NCI-H524 (cell line): Measurements from ENCODE around the gene SIDT2.
"Not testable (repeated sequence)": the region's sequence is repeated elsewhere in the genome, so short reads cannot be mapped to it uniquely, and the experiment has no call there.

ENCODE experiments used
- DNase-seq, 2 experiments: peaks; one replicate each; lab custom pipeline; 2025; lab: John Stamatoyannopoulos, UW

Gene SIDT2

GRCh38 chr11:117204283-117205080 lies 25.9 kb downstream of the SIDT2 start:
- no peak for DNase-seq

- peak in 1 of 2 experiments; percentile 64 for DNase-seq
Measured at GRCh38 chr11:117205211-117205818, 26.8 kb downstream of the SIDT2 start.

DNA sequence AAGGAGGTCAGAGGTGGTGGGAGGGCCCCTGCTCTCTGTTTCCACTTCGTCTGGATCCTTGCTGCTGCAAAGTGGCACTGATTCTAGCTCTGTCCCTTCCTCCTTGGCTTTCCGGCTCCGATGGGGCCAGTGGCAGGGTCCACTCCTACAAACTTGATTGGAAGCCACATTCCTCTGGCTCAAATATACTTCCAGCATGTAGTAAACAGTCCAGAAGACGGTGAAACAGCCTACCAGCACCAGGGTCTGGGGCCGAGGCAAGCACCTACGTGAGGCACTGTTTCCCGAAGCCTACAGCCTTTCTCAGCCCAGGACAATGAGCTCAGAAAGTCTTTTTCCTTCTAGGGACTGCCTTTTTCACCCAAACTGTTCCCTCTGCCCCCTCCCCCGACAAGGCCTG lies 27.6 kb downstream of the SIDT2 start:
- DNase-seq, result not testable (repeated sequence)

- DNase-seq, result not testable (repeated sequence)
Measured at GRCh38 chr11:117206859-117207258, 28.3 kb downstream of the SIDT2 start.

GRCh38 chr11:117207481-117207880 lies 28.9 kb downstream of the SIDT2 start:
- not testable (repeated sequence) for DNase-seq

DNA sequence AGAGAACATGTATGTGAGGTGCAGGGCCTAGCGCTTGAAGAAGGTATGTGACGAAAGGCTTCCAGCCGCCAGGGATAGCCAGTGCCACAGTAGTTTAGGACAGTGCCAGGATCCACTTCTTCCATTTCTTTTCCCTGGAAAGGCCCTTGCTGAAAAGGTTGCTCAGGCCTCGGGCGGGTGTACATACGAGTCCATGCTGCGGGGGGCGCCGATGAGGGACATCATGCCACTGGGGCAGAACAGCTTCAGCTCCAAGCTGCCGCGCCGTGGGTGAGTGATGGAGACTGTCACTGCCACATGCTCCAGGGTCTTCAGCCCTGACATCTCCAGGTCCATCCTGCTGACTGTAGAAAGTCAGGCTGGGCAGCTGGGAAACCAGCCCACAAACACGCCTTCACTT lies 30.2 kb downstream of the SIDT2 start:
- DNase-seq, result not testable (repeated sequence)

GRCh38 chr11:117209351-117210125 lies 31.0 kb downstream of the SIDT2 start:
- DNase-seq, result not testable (repeated sequence)

DNA sequence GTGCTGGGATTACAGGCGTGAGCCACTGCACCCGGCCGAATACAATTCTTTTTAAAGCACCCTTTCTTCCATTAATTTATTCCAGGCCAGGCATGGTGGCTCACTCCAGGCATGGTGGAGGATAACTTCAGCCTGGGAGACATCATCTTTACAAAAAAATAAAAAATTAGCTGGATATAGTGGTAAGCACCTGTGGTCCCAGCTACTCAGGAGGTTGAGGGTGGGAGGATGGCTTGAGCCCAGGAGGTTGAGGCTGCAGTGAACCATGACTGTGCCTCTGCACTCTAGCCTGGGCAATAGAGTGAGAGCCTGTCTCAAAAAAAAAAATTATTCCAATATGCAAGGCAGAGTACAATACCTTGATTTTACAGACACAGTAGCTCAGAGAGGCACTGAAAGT lies 32.1 kb downstream of the SIDT2 start:
- no peak for DNase-seq

- no peak for DNase-seq
Measured at GRCh38 chr11:117212697-117213355, 34.3 kb downstream of the SIDT2 start.

DNA sequence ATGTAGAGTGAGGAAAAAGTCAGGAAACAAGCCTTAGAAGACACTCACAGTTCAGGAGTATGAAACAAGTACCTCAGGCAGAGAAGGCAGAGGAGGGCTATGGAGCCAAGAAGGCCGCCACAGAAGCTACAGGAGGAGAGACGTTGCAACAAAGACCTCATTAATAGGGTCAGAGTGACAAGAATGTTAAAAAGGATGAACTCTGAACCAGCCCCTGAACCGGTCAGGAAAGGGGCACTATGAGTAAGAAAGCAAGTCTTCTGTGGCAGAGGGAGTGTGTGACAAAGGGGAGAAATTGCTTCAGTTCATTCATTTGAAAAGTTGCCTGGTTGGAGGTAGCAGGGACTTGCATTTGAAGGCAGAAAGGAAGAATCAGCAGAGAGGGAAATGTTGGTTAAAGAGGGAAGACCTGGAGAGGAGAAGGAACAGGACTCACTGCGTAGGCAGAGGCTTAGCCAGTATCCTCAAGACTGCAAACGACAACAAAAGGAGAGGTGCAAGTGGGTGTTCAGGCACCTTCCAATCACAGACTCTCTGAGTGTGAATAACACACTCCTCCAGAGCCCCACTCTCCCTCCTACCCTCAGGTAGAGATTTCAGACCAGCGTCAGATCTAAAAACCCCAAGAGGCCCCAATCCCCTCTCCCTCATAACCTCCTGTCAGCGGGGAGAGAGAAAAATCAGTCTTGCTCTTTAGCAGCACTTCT lies 36.0 kb downstream of the SIDT2 start:
- no peak for DNase-seq

- no peak for DNase-seq
Measured at GRCh38 chr11:117217141-117218084, 38.9 kb downstream of the SIDT2 start.

GRCh38 chr11:117218133-117218915 lies 39.8 kb downstream of the SIDT2 start:
- no peak for DNase-seq

DNA sequence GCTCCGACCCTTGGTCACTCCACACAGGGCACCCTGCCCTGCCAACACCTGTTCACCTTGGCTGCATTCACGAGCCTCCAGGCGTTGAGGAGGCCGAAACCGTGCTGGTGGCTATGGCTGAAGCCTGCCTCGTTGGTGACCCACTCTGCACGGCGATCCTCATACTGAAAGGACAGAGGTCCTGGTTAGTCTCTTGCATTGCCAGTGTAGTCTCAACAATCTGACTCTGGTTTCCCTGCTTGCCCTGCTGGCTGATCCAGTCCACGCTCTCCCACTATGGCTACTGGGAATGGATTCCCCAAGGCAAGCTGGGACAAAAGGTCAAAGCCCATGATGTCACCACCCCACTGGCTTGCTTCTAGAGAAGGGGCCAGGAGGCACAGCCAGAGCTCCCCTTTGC lies 40.5 kb downstream of the SIDT2 start:
- no peak for DNase-seq

- no peak for DNase-seq
Measured at GRCh38 chr11:117219455-117219854, 40.9 kb downstream of the SIDT2 start.

DNA sequence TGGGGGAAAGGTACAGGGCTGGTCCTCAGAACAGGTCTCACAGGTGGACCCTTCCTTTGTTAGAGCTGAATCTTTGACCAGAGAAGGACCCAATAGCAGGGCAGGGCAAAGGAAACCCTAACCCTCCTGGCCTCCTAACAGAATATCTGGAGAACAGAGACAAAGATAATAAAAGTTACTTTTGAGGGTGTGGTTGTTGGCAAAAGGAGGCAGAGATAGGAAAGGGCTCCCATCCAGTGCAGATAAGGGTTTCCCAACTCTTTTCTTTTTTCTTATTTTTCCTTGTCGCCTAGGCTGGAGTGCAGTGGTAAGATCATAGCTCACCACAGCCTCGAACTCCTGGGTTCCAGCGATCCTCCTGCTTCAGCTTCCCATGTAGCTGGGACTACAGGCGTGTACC lies 41.5 kb downstream of the SIDT2 start:
- no peak for DNase-seq

DNA sequence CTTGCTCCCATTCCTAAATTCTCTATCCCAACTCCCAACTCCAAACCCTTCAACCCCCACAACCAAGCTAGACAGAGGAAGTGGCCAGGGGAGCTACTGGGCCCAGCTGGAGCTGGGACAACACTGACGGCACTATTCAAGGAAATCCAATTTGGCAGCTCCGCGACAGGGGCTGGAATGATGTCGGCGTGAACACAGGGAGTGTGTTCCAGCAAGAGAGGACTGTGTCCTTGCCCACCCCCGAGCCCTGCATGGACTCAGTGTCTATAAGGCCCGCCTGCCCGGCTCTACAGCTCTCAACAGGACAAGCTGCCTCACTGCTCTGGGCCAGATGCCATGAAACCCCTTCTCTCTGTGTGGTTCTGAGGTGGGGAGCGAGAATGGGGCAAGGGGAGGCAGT lies 42.0 kb downstream of the SIDT2 start:
- DNase-seq, result no peak

- DNase-seq, result no peak
Measured at GRCh38 chr11:117220999-117221774, 42.6 kb downstream of the SIDT2 start.

DNA sequence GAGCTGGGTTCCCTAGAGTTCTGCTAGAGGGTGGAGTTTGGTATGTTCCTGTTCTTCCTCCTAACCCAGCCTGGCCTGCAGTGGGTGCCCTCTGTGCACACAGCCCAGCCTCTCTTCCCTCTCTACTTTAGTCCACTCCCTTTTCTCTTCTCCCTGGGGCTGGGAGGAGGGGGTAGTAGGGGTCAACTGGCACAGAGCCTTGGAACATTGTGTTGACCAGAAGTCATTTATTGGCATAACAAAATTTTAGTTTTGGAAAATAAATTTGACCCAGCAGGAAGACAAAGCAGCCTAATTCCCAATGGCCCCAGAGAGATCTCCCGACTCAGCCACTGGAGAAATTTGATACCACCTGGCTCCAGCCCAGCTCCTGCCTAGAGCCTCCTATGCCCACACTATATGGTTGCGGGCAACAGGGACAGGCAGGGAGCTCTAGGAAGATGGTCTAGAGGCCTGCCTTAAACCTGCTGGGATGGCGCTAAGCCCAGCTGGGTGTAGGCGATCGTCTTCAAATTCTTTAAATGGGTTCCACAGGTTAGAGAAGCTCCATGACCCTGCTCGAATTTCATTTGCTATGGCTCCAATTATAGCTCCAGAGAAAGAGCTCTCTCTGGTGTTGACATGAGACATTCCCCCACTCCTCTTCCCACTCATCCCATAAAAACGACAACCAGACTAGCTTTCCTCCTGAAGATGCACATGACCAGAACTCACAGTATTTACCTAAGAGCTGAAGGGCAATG lies 43.4 kb downstream of the SIDT2 start:
- DNase-seq, result peak; percentile 6 to 61
